Spleen (tissue), 11 donors: ENCODE data around the gene UGCG. TPM values are rescaled to one million over a fixed set of nuclear protein-coding genes. Genes with fewer than 3 reads are reported as not detected.

Experiments
- DNase-seq: peaks from one replicate; pipeline ENCODE4 v3.0.0-alpha.2; 2020
- H3K27ac ChIP-seq, 8 donors: fragments of 200-600 bp; sonication (generic) in 7 of 8; 1 replicate in 4 of 8; 2 replicates in 4 of 8; pipeline versions ENCODE4 v1.5.0 to v1.8.0; 2016 to 2021; ENCODE audit warnings: inconsistent platforms in 4 of 8, mild to moderate bottlenecking in 4 of 8, moderate library complexity in 1 of 8
- H3K27me3 ChIP-seq, 7 donors: fragments of 200-600 bp; sonication (generic) in 6 of 7; replicated peaks in 1 of 7; 1 replicate in 4 of 7; 2 replicates in 3 of 7; pipeline versions ENCODE4 v1.5.0 to v1.8.0; 2016 to 2021; ENCODE audit warnings: inconsistent platforms in 3 of 7, mild to moderate bottlenecking in 1 of 7
- H3K36me3 ChIP-seq, 6 donors: fragments of 200-600 bp; sonication (generic) in 5 of 6; 1 replicate in 4 of 6; 2 replicates in 2 of 6; pipeline versions ENCODE4 v1.5.0 to v1.8.0; 2016 to 2021; ENCODE audit warnings: inconsistent platforms in 2 of 6
- H3K4me1 ChIP-seq, 6 donors: fragments of 200-600 bp; sonication (generic) in 5 of 6; 1 replicate in 3 of 6; 2 replicates in 3 of 6; pipeline versions ENCODE4 v1.5.0 to v1.8.0; 2016 to 2021; ENCODE audit warnings: inconsistent platforms in 3 of 6
- H3K4me3 ChIP-seq, 8 donors: fragments of 200-600 bp; sonication (generic) in 7 of 8; 1 replicate in 4 of 8; 2 replicates in 4 of 8; pipeline versions ENCODE4 v1.5.0 to v1.8.0; 2016 to 2021; ENCODE audit warnings: inconsistent platforms in 4 of 8, mild to moderate bottlenecking in 4 of 8, moderate library complexity in 2 of 8
- H3K9me3 ChIP-seq, 8 donors: fragments of 200-600 bp; sonication (generic) in 7 of 8; 1 replicate in 4 of 8; 2 replicates in 4 of 8; pipeline versions ENCODE4 v1.5.0 to v1.8.0; 2016 to 2021; ENCODE audit warnings: inconsistent platforms in 4 of 8
- POLR2A ChIP-seq, 3 donors: fragments of 450-650 bp; IDR thresholded peaks; one replicate each; pipeline ENCODE4 v1.5.1; 2017; ENCODE audit warnings: antibody characterized with exemption in 3 of 3, mild to moderate bottlenecking in 1 of 3
- POLR2AphosphoS5 ChIP-seq, 3 donors: sonication (generic); formaldehyde crosslinking; IDR thresholded peaks; one replicate each; pipeline ENCODE4 v1.5.1; 2017; ENCODE audit warnings: antibody characterized with exemption in 3 of 3
- WGBS, 5 donors: extraction: QIAGEN DNeasy Blood & Tissue Kit in 3 of 5; methylation state at CpG; one replicate each; pipeline versions ENCODE4 v1.1.5 to v1.1.7; 2013 to 2018; 5-methylcytosine and 5-hydroxymethylcytosine counted together
- intact Hi-C: fragments of 100-400 bp; cut with DNase I; formaldehyde crosslinking; loops from one replicate; pipeline ENCODE4 v1.15.0; 2023; ENCODE audit warnings: low total_unique reads
- polyA plus RNA-seq, 3 donors: library from polyadenylated mRNA; stranded (reverse); fragments of 200-250 nt; gene quantifications; one replicate each; pipeline ENCODE4 v1.2.1, GENCODE V29; 2013
- total RNA-seq, 7 donors: library from RNA; depleted of rRNA in 3 of 7; stranded (reverse); fragments of >200 nt in 3 of 7; fragmentation: NEBNext Ultra II Directional in 4 of 7; extraction: Animal tissue kit (Norgen Biotek cat#: 25700) in 4 of 7; gene quantifications; one replicate each; pipeline versions ENCODE4 v1.1.0 to v1.2.1, GENCODE V29; 2016 to 2021
- TF ChIP-seq, protein P1 (sequence below), 11 experiments: fragments of 200-600 bp in 7 of 11; fragments of 450-650 bp in 4 of 11; sonication (generic) in 4 of 11; IDR thresholded peaks in 8 of 11; conservative IDR thresholded peaks in 3 of 11; 1 replicate in 7 of 11; 2 replicates in 4 of 11; pipeline versions ENCODE4 v1.4.0 to v1.8.0; 2016 to 2021; ENCODE audit warnings: antibody characterized with exemption in 11 of 11, inconsistent platforms in 4 of 11, mild to moderate bottlenecking in 1 of 11
- donor health status: healthy with polysubstance abuse.
- donor health status: DM: no; HTN: no; CAD: no; lungs with moderate emphysema.
- donor health status: DM: no; HTN: no; CAD: no.
- donor health status: Bipolar disorder and iron deficiency.
- donor health status: healthy.
- donor health status: DM: no; HTN: no; CAD: no.
- donor health status: DM: yes; HTN: yes; CAD: no.

Gene UGCG
- total and polyA plus RNA-seq, 10 donors, result 18.1 to 178 (median 80.8) TPM

GRCh38 chr9:111937781-111938426, 41.3 kb downstream of the UGCG start:
- H3K9me3 ChIP-seq, result no peaks in the 10 kb centered on the region
- H3K27ac ChIP-seq, result peak overlapping the region; percentile 49 to 86 (median 83)
- H3K4me3 ChIP-seq, result peak overlapping the region in 1 of 8 donors; percentile 40
- no peaks in the 10 kb centered on the region for H3K27me3 ChIP-seq
- peak in 1 of 3 donors; percentile 82 for TF ChIP-seq POLR2AphosphoS5 (IDR thresholded peaks at IDR 0.05)
- TF ChIP-seq, protein P1, sequence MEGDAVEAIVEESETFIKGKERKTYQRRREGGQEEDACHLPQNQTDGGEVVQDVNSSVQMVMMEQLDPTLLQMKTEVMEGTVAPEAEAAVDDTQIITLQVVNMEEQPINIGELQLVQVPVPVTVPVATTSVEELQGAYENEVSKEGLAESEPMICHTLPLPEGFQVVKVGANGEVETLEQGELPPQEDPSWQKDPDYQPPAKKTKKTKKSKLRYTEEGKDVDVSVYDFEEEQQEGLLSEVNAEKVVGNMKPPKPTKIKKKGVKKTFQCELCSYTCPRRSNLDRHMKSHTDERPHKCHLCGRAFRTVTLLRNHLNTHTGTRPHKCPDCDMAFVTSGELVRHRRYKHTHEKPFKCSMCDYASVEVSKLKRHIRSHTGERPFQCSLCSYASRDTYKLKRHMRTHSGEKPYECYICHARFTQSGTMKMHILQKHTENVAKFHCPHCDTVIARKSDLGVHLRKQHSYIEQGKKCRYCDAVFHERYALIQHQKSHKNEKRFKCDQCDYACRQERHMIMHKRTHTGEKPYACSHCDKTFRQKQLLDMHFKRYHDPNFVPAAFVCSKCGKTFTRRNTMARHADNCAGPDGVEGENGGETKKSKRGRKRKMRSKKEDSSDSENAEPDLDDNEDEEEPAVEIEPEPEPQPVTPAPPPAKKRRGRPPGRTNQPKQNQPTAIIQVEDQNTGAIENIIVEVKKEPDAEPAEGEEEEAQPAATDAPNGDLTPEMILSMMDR (IDR thresholded peaks at IDR 0.05 in 8 of 11, conservative IDR thresholded peaks at IDR 0.05 in 3 of 11), result no peak
- peaks cover 0 to 37% (median 23%) of the 10 kb centered on the region in 6 donors for H3K36me3 ChIP-seq
- WGBS, 5 donors, result 12 to 27% (median 19%) methylated on average over 12 of the region's 12 CpGs
- H3K4me1 ChIP-seq, result peaks cover 24 to 57% (median 28%) of the 10 kb centered on the region in 6 donors
- intact Hi-C loops, result no loop called here
- DNase-seq, result peak; percentile 81

GRCh38 chr9:111938427-111938800, 41.8 kb downstream of the UGCG start:
- peak overlapping the region; percentile 49 to 86 (median 83) for H3K27ac ChIP-seq
- peaks cover 24 to 52% (median 28%) of the 10 kb centered on the region in 6 donors for H3K4me1 ChIP-seq
- H3K27me3 ChIP-seq, result no peaks in the 10 kb centered on the region
- WGBS, 5 donors, result 53 to 85% (median 65%) methylated on average over 4 of the region's 4 CpGs
- peaks cover 0 to 32% (median 18%) of the 10 kb centered on the region in 6 donors for H3K36me3 ChIP-seq
- H3K9me3 ChIP-seq, result no peaks in the 10 kb centered on the region
- H3K4me3 ChIP-seq, result peak overlapping the region in 1 of 8 donors; percentile 40
- TF ChIP-seq, protein P1 (IDR thresholded peaks at IDR 0.05 in 8 of 11, conservative IDR thresholded peaks at IDR 0.05 in 3 of 11), result no peak
- no peak for TF ChIP-seq POLR2AphosphoS5 (IDR thresholded peaks at IDR 0.05)
- no peak for TF ChIP-seq POLR2A (IDR thresholded peaks at IDR 0.05)
- DNase-seq, result no peak
- intact Hi-C loops, result no loop called here

- WGBS, 5 donors, result 92 to 100% (median 96%) methylated on average over 2 of the region's 2 CpGs
- TF ChIP-seq POLR2A (IDR thresholded peaks at IDR 0.05), result no peak
- TF ChIP-seq, protein P1 (IDR thresholded peaks at IDR 0.05 in 8 of 11, conservative IDR thresholded peaks at IDR 0.05 in 3 of 11), result no peak
- no peak for TF ChIP-seq POLR2AphosphoS5 (IDR thresholded peaks at IDR 0.05)
- Histone ChIP-seq H3K27ac (peak overlapping the region in 6 of 8 donors; percentile 80 to 86 (median 83)), H3K4me1 (peaks cover 25 to 50% (median 31%) of the 10 kb centered on the region in 6 donors), H3K36me3 (peaks cover 0 to 23% (median 10%) of the 10 kb centered on the region in 6 donors), H3K4me3 (no peak overlapping the region), H3K27me3 (no peaks in the 10 kb centered on the region), H3K9me3 (no peaks in the 10 kb centered on the region)
- DNase-seq, result no peak
- intact Hi-C loops, result no loop called here
These were observed 42.7 kb downstream of the UGCG start for GRCh38 chr9:111939322-111939721.

DNA sequence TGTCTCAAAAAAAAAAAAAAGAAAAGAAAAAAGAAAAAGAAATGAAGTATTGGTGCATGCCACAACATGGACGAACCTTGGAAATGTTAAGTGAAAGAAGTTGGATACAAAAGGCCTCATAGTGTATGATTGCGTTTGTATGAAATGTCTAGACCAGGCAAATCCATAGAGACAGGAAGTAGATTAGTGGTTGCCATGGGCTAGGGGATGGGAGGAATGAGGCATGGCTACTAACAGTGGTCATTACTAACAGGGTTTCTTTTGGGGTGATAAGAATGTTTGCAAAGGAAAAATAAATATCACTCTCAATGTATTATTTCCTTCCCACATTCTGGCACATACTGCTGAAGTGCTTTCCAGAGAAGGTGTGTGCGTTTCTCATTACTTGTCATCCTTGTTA, 44.1 kb downstream of the UGCG start:
- intact Hi-C loops, result no loop called here
- no peak overlapping the region for H3K27ac ChIP-seq
- DNase-seq, result no peak
- no peak overlapping the region for H3K4me3 ChIP-seq
- peaks cover 0 to 9% (median 2%) of the 10 kb centered on the region in 6 donors for H3K36me3 ChIP-seq
- WGBS, 5 donors, result 90 to 96% (median 94%) methylated on average over 3 of the region's 3 CpGs
- H3K4me1 ChIP-seq, result peaks cover 25 to 59% (median 44%) of the 10 kb centered on the region in 6 donors
- H3K9me3 ChIP-seq, result no peaks in the 10 kb centered on the region
- TF ChIP-seq POLR2A (IDR thresholded peaks at IDR 0.05) (no peak), POLR2AphosphoS5 (IDR thresholded peaks at IDR 0.05) (no peak)
- TF ChIP-seq, protein P1 (IDR thresholded peaks at IDR 0.05 in 8 of 11, conservative IDR thresholded peaks at IDR 0.05 in 3 of 11), result no peak
- no peaks in the 10 kb centered on the region for H3K27me3 ChIP-seq
